Measurements from ENCODE around the gene ZNF576. TPM values are rescaled to one million over a fixed set of nuclear protein-coding genes. Genes with fewer than 3 reads are reported as not detected.

The ZNF576 gene
- polyA plus RNA-seq, 1 experiment = 14.8 TPM

- POLR2A ChIA-PET = no interaction called here
- TF ChIP-seq, protein P1, sequence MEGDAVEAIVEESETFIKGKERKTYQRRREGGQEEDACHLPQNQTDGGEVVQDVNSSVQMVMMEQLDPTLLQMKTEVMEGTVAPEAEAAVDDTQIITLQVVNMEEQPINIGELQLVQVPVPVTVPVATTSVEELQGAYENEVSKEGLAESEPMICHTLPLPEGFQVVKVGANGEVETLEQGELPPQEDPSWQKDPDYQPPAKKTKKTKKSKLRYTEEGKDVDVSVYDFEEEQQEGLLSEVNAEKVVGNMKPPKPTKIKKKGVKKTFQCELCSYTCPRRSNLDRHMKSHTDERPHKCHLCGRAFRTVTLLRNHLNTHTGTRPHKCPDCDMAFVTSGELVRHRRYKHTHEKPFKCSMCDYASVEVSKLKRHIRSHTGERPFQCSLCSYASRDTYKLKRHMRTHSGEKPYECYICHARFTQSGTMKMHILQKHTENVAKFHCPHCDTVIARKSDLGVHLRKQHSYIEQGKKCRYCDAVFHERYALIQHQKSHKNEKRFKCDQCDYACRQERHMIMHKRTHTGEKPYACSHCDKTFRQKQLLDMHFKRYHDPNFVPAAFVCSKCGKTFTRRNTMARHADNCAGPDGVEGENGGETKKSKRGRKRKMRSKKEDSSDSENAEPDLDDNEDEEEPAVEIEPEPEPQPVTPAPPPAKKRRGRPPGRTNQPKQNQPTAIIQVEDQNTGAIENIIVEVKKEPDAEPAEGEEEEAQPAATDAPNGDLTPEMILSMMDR (IDR thresholded peaks at IDR 0.05; ENCODE audit: insufficient read depth, low read depth, low read length) = no peak
- Histone ChIP-seq H3K36me3 (ENCODE audit: control insufficient read depth, insufficient read depth, low read length) (no peaks in the 10 kb centered on the region), H3K27me3 (ENCODE audit: control insufficient read depth, insufficient read depth, low read length) (no peaks in the 10 kb centered on the region), H3K4me3 (ENCODE audit: low read depth, low read length) (no peak overlapping the region)
- no peak for DNase-seq (ENCODE audit: low read depth)
- CTCF ChIA-PET = interaction anchor here (6.6 kb wide), 1 partner anchor 15 kb away, joined by 32 read pairs; no protein-coding TSS in a partner anchor
These were observed 26.7 kb upstream of the ZNF576 start for GRCh38 chr19:43569657-43570056.

- DNase-seq (ENCODE audit: low read depth) = no peak
- Histone ChIP-seq H3K27me3 (ENCODE audit: control insufficient read depth, insufficient read depth, low read length) (no peaks in the 10 kb centered on the region), H3K4me3 (ENCODE audit: low read depth, low read length) (no peak overlapping the region), H3K36me3 (ENCODE audit: control insufficient read depth, insufficient read depth, low read length) (no peaks in the 10 kb centered on the region)
- TF ChIP-seq, protein P1 (IDR thresholded peaks at IDR 0.05; ENCODE audit: insufficient read depth, low read depth, low read length) = no peak
- ChIA-PET CTCF (interaction anchor here (6.6 kb wide), 1 partner anchor 15 kb away, joined by 32 read pairs; no protein-coding TSS in a partner anchor), POLR2A (no interaction called here)
These were observed 26.1 kb upstream of the ZNF576 start for GRCh38 chr19:43570174-43570791.

DNA sequence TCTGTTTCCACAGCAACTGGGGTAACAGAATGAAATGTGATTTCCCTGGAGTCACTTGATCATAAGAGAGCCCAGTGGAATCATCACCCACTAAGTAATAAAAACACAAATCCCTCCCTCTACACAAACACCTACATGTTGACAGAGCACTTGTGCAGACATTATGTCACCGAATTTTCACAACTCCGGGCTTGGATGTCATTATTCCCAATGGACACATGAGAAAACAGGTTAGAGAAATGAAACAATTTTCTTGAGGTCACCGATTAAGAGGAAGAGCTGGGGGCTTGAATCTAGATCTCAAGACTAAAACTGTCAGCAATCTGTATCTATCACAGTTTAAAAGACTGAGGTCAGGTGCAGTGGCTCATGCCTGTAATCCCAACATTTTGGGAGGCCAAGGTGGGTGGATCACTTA, 24.2 kb upstream of the ZNF576 start:
- ChIA-PET CTCF (interaction anchor here (1.3 to 6.6 kb wide), 2 partner anchors 17 to 18 kb away, joined by 3 to 32 read pairs; no protein-coding TSS in a partner anchor), POLR2A (no interaction called here)
- Histone ChIP-seq H3K36me3 (ENCODE audit: control insufficient read depth, insufficient read depth, low read length) (no peaks in the 10 kb centered on the region), H3K27me3 (ENCODE audit: control insufficient read depth, insufficient read depth, low read length) (no peaks in the 10 kb centered on the region), H3K4me3 (ENCODE audit: low read depth, low read length) (no peak overlapping the region)
- TF ChIP-seq, protein P1 (IDR thresholded peaks at IDR 0.05; ENCODE audit: insufficient read depth, low read depth, low read length) = no peak
- DNase-seq (ENCODE audit: low read depth) = no peak

DNA sequence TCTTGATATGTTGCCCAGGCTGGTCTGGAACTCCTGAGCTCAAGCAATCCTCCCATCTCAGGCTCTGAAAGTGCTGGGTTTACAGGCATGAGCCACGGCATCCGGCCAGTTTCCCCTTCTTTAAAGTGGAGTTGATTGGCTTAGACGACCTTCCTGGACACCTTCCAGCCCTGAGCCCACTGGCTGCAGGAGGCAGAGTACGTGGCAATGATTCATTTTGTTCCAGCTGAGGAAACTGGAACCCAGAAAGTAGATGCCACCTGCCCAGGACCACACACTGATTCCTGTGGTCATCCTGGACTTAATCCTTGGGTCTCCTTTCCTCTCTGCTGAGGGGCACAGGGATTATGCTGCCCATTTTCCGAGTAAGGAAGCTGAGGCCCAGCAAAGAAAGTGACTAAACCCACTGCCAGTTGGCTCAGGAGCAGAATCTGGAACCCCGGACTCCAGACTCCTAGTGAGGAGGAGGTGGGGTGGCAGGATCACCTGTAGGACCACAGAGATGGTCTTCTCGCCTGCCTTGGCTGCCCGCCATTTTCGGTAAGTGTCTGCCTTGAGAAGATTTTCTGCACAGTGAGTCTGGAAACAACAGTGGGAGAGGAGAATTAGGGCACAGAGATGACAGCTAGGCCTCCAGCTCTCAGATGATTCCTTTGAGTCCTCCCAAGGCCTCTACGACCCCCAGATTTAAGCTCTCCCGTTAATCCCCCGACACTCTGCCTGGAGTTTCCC, 21.8 kb upstream of the ZNF576 start:
- TF ChIP-seq, protein P1 (IDR thresholded peaks at IDR 0.05; ENCODE audit: insufficient read depth, low read depth, low read length) = no peak
- H3K27me3 ChIP-seq (ENCODE audit: control insufficient read depth, insufficient read depth, low read length) = no peaks in the 10 kb centered on the region
- peak overlapping the region; percentile 99 for H3K4me3 ChIP-seq (ENCODE audit: low read depth, low read length)
- H3K36me3 ChIP-seq (ENCODE audit: control insufficient read depth, insufficient read depth, low read length) = no peaks in the 10 kb centered on the region
- POLR2A ChIA-PET = interaction anchor here (0.6 kb wide), 1 partner anchor 695 kb away, joined by 3 read pairs; no protein-coding TSS in a partner anchor
- no peak for DNase-seq (ENCODE audit: low read depth)
- CTCF ChIA-PET = interaction anchor here (0.9 to 6.6 kb wide), 7 partner anchors 10 to 128 kb away, joined by 3 to 32 read pairs (median 4); partner anchors contain the start of genes IRGQ and ZNF576

Data from BJ (cell line).